WTC11 (cell line): ENCODE results near the gene DCLK1. TPM values are rescaled to one million over a fixed set of nuclear protein-coding genes. Genes with fewer than 3 reads are reported as not detected.

Experiments used
- ATAC-seq: fragments of 200-7000 bp; cut with Tn5 transposase; 2 replicates; pipeline ENCODE4 v1.10.0; 2021; ENCODE audit warnings: mild to moderate bottlenecking, moderate library complexity
- CTCF ChIA-PET: fragments of 300-600 bp; sonication (Branson Sonifier 250); formaldehyde crosslinking; loops from one replicate; lab custom pipeline; 2021; ENCODE audit warnings: antibody characterized with exemption; lab: Charles Lee
- POLR2A ChIA-PET: fragments of 350-600 bp; sonication (Branson Sonifier 250); formaldehyde crosslinking; loops from one replicate; lab custom pipeline; 2021; ENCODE audit warnings: antibody characterized with exemption; lab: Charles Lee
- DNase-seq: peaks from one replicate; pipeline ENCODE4 v3.0.0; 2021; ENCODE audit warnings: low spot score
- H3K27ac Mint-ChIP-seq: 2 replicates; pipeline ENCODE4 v1.8.0; 2021; ENCODE audit warnings: mixed read lengths
- H3K27me3 Mint-ChIP-seq: 2 replicates; pipeline ENCODE4 v1.8.0; 2021; ENCODE audit warnings: low read depth, mild to moderate bottlenecking, moderate library complexity, mixed read lengths
- H3K36me3 Mint-ChIP-seq: 2 replicates; pipeline ENCODE4 v1.8.0; 2021; ENCODE audit warnings: mixed read lengths
- H3K4me1 Mint-ChIP-seq: 2 replicates; pipeline ENCODE4 v1.8.0; 2022; ENCODE audit warnings: mixed read lengths
- H3K4me3 Mint-ChIP-seq: 2 replicates; pipeline ENCODE4 v1.8.0; 2021; ENCODE audit warnings: mild to moderate bottlenecking, moderate library complexity, mixed read lengths
- H3K9me3 Mint-ChIP-seq: 2 replicates; pipeline ENCODE4 v1.8.0; 2021; ENCODE audit warnings: mixed read lengths
- ATF2 ChIP-seq: sonication (generic); formaldehyde crosslinking; IDR thresholded peaks from 2 replicates; pipeline ENCODE4 v1.8.1; 2022; ENCODE audit warnings: low read depth, missing genetic modification reagents, borderline replicate concordance
- ATF6 ChIP-seq: sonication (generic); formaldehyde crosslinking; IDR thresholded peaks from 2 replicates; pipeline ENCODE4 v1.8.1; 2023; ENCODE audit warnings: mild to moderate bottlenecking, missing genetic modification reagents
- CREM ChIP-seq: sonication (generic); formaldehyde crosslinking; IDR thresholded peaks from 2 replicates; pipeline ENCODE4 v1.8.1; 2022; ENCODE audit warnings: mild to moderate bottlenecking, missing genetic modification reagents, moderate library complexity
- E2F4 ChIP-seq: sonication (generic); formaldehyde crosslinking; IDR thresholded peaks from 2 replicates; pipeline ENCODE4 v1.8.1; 2022; ENCODE audit warnings: low read depth, mild to moderate bottlenecking, moderate library complexity, missing genetic modification reagents, borderline replicate concordance
- ELF4 ChIP-seq: sonication (generic); formaldehyde crosslinking; IDR thresholded peaks from 2 replicates; pipeline ENCODE4 v1.8.1; 2022; ENCODE audit warnings: low read depth, mild to moderate bottlenecking, moderate library complexity, missing genetic modification reagents
- FOXJ3 ChIP-seq: sonication (generic); formaldehyde crosslinking; IDR thresholded peaks from 2 replicates; pipeline ENCODE4 v1.9.0; 2021; ENCODE audit warnings: missing genetic modification reagents, mild to moderate bottlenecking, borderline replicate concordance
- FOXK1 ChIP-seq: sonication (generic); formaldehyde crosslinking; IDR thresholded peaks from 2 replicates; pipeline ENCODE4 v1.8.0; 2022; ENCODE audit warnings: mild to moderate bottlenecking, moderate library complexity, missing genetic modification reagents
- HMGA2 ChIP-seq: fragments of 250-450 bp; sonication (Bioruptor Pico); IDR thresholded peaks from 2 replicates; pipeline ENCODE4 v1.4.0; 2021; ENCODE audit warnings: mild to moderate bottlenecking, moderate library complexity
- KAT7 ChIP-seq: sonication (generic); formaldehyde crosslinking; IDR thresholded peaks from 2 replicates; pipeline ENCODE4 v1.8.1; 2023; ENCODE audit warnings: missing genetic modification reagents, mild to moderate bottlenecking, borderline replicate concordance
- MXD4 ChIP-seq: fragments of 250-450 bp; sonication (Bioruptor Pico); IDR thresholded peaks from 2 replicates; pipeline ENCODE4 v1.8.0; 2021; ENCODE audit warnings: mild to moderate bottlenecking, moderate library complexity, borderline replicate concordance
- MYBL2 ChIP-seq: sonication (generic); formaldehyde crosslinking; IDR thresholded peaks from 2 replicates; pipeline ENCODE4 v1.8.1; 2023; ENCODE audit warnings: mild to moderate bottlenecking, moderate library complexity, missing genetic modification reagents
- NFE2L1 ChIP-seq: sonication (generic); formaldehyde crosslinking; IDR thresholded peaks from 2 replicates; pipeline ENCODE4 v1.8.1; 2023; ENCODE audit warnings: missing genetic modification reagents
- NR2C2 ChIP-seq: sonication (generic); formaldehyde crosslinking; IDR thresholded peaks from 2 replicates; pipeline ENCODE4 v1.8.0; 2022; ENCODE audit warnings: mild to moderate bottlenecking, missing genetic modification reagents
- PRRX2 ChIP-seq: fragments of 250-450 bp; sonication (Bioruptor Pico); IDR thresholded peaks from 2 replicates; pipeline ENCODE4 v1.8.0; 2021; ENCODE audit warnings: mild to moderate bottlenecking
- RORB ChIP-seq: fragments of 250-450 bp; sonication (Bioruptor Pico); IDR thresholded peaks from 2 replicates; pipeline ENCODE4 v1.9.0; 2021; ENCODE audit warnings: mild to moderate bottlenecking
- SOX15 ChIP-seq: fragments of 250-450 bp; sonication (Bioruptor Pico); IDR thresholded peaks from 2 replicates; pipeline ENCODE4 v1.9.0; 2021; ENCODE audit warnings: mild to moderate bottlenecking
- ZBTB43 ChIP-seq: sonication (generic); formaldehyde crosslinking; IDR thresholded peaks from 2 replicates; pipeline ENCODE4 v1.8.1; 2023; ENCODE audit warnings: mild to moderate bottlenecking, missing genetic modification reagents
- ZNF121 ChIP-seq: sonication (generic); formaldehyde crosslinking; IDR thresholded peaks from 2 replicates; pipeline ENCODE4 v1.8.0; 2023; ENCODE audit warnings: missing genetic modification reagents
- total RNA-seq: library from RNA; stranded (reverse); gene quantifications from 3 replicates; pipeline ENCODE4 v1.2.3, GENCODE V29; 2021
- TF ChIP-seq, protein P1 (sequence below): sonication (generic); formaldehyde crosslinking; IDR thresholded peaks from 2 replicates; pipeline ENCODE4 v1.8.1; 2023; ENCODE audit warnings: mild to moderate bottlenecking, missing genetic modification reagents, moderate library complexity
- TF ChIP-seq, protein P2 (sequence below): sonication (generic); formaldehyde crosslinking; IDR thresholded peaks from 2 replicates; pipeline ENCODE4 v1.8.0; 2023; ENCODE audit warnings: missing genetic modification reagents
- TF ChIP-seq, protein P3 (sequence below): sonication (generic); formaldehyde crosslinking; IDR thresholded peaks from 2 replicates; pipeline ENCODE4 v1.8.1; 2023; ENCODE audit warnings: mild to moderate bottlenecking, missing genetic modification reagents, borderline replicate concordance
- TF ChIP-seq, protein P4 (sequence below): sonication (generic); formaldehyde crosslinking; IDR thresholded peaks from 2 replicates; pipeline ENCODE4 v1.8.1; 2023; ENCODE audit warnings: mild to moderate bottlenecking, missing genetic modification reagents, moderate library complexity

The DCLK1 gene
- total RNA-seq, 1 experiment from 2014 or later = 18.5 TPM

DNA sequence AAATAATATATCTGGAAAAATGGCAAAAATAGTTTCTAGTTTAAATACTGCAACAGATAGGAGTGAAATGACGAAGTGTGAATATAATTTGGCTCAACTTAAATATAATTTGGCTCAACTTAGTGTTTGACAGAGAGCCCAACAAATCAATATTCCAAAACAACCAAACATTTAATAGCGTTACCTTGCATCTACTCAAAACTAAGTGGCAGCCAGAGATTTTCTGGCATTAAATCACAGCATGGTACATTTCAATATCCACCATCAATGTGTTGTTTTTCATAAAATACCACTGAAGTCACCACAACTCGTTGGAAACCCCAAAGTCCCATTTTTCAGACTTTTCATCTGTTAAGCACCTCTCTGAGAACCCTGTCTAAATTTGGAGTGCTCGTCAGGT is 69.6 kb downstream of the DCLK1 start:
- H3K4me3 Mint-ChIP-seq = no peak overlapping the region
- CTCF ChIA-PET = no interaction called here
- H3K36me3 Mint-ChIP-seq = peaks cover 4% of the 10 kb centered on the region
- no peak for DNase-seq
- H3K27me3 Mint-ChIP-seq = no peaks in the 10 kb centered on the region
- no peak for TF ChIP-seq PRRX2 (CRISPR knock-in tag)
- TF ChIP-seq FOXK1 = no peak
- no peak for TF ChIP-seq NR2C2 (CRISPR knock-in tag)
- TF ChIP-seq, all 79 proteins: peak for 0
- H3K9me3 Mint-ChIP-seq = peaks cover 5% of the 10 kb centered on the region
- POLR2A ChIA-PET = no interaction called here
- H3K4me1 Mint-ChIP-seq = peaks cover 13% of the 10 kb centered on the region
- ATAC-seq = no peak
- no peak overlapping the region for H3K27ac Mint-ChIP-seq

DNA sequence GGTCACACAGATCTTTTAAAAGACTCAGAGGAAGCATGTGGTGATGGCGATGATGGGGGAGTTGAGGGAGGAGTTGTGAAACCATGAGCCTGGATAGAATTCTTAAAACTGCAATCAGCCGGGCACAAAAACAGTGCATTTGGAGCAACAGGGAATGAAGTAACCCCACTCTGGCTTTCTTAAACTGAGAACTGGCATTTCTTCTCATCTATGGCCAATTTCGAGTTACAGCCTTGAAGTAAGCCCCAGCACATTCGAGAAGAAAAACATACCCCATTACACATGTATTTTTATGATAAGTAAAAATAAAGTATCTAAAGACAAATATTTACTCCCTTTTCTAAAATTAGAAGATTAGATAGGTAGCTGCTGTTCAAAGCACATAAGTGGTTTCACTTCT is 70.1 kb downstream of the DCLK1 start:
- DNase-seq (no peak), ATAC-seq (no peak)
- Mint-ChIP-seq H3K4me1 (peaks cover 9% of the 10 kb centered on the region), H3K4me3 (no peak overlapping the region), H3K9me3 (no peaks in the 10 kb centered on the region), H3K36me3 (no peaks in the 10 kb centered on the region), H3K27me3 (no peaks in the 10 kb centered on the region), H3K27ac (no peak overlapping the region)
- ChIA-PET CTCF (no interaction called here), POLR2A (no interaction called here)
- TF ChIP-seq MYBL2 (CRISPR knock-in tag) (no peak), E2F4 (no peak), KAT7 (CRISPR knock-in tag) (no peak), HMGA2 (CRISPR knock-in tag) (no peak)

GRCh38 chr13:36059321-36059720 is 71.9 kb downstream of the DCLK1 start:
- Mint-ChIP-seq H3K9me3 (peaks cover 10% of the 10 kb centered on the region), H3K4me1 (peaks cover 9% of the 10 kb centered on the region), H3K4me3 (no peak overlapping the region), H3K27ac (no peak overlapping the region), H3K36me3 (peaks cover 7% of the 10 kb centered on the region), H3K27me3 (no peaks in the 10 kb centered on the region)
- POLR2A ChIA-PET = no interaction called here
- DNase-seq (no peak), ATAC-seq (no peak)
- CTCF ChIA-PET = no interaction called here
- TF ChIP-seq FOXJ3 (CRISPR knock-in tag) (no peak), ATF6 (CRISPR knock-in tag) (no peak), ATF2 (CRISPR knock-in tag) (no peak), ELF4 (no peak), ZNF121 (CRISPR knock-in tag) (no peak), RORB (CRISPR knock-in tag) (no peak), NFE2L1 (CRISPR knock-in tag) (no peak), MXD4 (CRISPR knock-in tag) (no peak), CREM (CRISPR knock-in tag) (no peak), ZBTB43 (CRISPR knock-in tag) (no peak), SOX15 (CRISPR knock-in tag) (no peak)
- TF ChIP-seq, protein P1, sequence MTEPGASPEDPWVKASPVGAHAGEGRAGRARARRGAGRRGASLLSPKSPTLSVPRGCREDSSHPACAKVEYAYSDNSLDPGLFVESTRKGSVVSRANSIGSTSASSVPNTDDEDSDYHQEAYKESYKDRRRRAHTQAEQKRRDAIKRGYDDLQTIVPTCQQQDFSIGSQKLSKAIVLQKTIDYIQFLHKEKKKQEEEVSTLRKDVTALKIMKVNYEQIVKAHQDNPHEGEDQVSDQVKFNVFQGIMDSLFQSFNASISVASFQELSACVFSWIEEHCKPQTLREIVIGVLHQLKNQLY (CRISPR knock-in tag) = no peak
- TF ChIP-seq, protein P2, sequence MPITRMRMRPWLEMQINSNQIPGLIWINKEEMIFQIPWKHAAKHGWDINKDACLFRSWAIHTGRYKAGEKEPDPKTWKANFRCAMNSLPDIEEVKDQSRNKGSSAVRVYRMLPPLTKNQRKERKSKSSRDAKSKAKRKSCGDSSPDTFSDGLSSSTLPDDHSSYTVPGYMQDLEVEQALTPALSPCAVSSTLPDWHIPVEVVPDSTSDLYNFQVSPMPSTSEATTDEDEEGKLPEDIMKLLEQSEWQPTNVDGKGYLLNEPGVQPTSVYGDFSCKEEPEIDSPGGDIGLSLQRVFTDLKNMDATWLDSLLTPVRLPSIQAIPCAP (CRISPR knock-in tag) = no peak
- TF ChIP-seq, protein P3, sequence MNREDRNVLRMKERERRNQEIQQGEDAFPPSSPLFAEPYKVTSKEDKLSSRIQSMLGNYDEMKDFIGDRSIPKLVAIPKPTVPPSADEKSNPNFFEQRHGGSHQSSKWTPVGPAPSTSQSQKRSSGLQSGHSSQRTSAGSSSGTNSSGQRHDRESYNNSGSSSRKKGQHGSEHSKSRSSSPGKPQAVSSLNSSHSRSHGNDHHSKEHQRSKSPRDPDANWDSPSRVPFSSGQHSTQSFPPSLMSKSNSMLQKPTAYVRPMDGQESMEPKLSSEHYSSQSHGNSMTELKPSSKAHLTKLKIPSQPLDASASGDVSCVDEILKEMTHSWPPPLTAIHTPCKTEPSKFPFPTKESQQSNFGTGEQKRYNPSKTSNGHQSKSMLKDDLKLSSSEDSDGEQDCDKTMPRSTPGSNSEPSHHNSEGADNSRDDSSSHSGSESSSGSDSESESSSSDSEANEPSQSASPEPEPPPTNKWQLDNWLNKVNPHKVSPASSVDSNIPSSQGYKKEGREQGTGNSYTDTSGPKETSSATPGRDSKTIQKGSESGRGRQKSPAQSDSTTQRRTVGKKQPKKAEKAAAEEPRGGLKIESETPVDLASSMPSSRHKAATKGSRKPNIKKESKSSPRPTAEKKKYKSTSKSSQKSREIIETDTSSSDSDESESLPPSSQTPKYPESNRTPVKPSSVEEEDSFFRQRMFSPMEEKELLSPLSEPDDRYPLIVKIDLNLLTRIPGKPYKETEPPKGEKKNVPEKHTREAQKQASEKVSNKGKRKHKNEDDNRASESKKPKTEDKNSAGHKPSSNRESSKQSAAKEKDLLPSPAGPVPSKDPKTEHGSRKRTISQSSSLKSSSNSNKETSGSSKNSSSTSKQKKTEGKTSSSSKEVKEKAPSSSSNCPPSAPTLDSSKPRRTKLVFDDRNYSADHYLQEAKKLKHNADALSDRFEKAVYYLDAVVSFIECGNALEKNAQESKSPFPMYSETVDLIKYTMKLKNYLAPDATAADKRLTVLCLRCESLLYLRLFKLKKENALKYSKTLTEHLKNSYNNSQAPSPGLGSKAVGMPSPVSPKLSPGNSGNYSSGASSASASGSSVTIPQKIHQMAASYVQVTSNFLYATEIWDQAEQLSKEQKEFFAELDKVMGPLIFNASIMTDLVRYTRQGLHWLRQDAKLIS (CRISPR knock-in tag) = no peak
- TF ChIP-seq, protein P4, sequence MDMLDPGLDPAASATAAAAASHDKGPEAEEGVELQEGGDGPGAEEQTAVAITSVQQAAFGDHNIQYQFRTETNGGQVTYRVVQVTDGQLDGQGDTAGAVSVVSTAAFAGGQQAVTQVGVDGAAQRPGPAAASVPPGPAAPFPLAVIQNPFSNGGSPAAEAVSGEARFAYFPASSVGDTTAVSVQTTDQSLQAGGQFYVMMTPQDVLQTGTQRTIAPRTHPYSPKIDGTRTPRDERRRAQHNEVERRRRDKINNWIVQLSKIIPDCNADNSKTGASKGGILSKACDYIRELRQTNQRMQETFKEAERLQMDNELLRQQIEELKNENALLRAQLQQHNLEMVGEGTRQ (CRISPR knock-in tag) = no peak
